ENCODE data around the gene DCST2.

Gene DCST2

DNA sequence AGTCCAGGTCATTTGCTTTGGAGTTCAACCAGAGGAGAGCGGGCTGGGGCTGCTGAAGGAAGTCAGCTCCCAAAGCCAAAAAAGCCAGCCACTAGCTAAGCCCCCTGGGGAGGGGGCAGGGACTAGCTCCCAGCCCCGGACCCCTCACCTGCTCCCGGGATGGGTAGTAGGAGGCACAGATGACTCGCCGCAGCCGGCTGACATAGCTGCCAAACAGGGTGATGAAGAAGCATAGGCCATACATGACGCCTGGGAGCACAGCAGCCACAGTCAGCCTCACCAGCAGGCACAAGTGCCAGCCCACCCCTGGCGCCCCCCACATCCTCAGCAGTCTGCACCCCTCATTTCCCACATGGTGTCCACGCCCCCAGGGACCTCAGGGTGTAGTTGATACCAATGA is 7.4 kb downstream of the DCST2 start:
- no peak for DNase-seq (ENCODE audit: low read depth)
- H3K4me3 ChIP-seq (ENCODE audit: low read length): no peak overlapping the region
- TF ChIP-seq, protein P1, sequence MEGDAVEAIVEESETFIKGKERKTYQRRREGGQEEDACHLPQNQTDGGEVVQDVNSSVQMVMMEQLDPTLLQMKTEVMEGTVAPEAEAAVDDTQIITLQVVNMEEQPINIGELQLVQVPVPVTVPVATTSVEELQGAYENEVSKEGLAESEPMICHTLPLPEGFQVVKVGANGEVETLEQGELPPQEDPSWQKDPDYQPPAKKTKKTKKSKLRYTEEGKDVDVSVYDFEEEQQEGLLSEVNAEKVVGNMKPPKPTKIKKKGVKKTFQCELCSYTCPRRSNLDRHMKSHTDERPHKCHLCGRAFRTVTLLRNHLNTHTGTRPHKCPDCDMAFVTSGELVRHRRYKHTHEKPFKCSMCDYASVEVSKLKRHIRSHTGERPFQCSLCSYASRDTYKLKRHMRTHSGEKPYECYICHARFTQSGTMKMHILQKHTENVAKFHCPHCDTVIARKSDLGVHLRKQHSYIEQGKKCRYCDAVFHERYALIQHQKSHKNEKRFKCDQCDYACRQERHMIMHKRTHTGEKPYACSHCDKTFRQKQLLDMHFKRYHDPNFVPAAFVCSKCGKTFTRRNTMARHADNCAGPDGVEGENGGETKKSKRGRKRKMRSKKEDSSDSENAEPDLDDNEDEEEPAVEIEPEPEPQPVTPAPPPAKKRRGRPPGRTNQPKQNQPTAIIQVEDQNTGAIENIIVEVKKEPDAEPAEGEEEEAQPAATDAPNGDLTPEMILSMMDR (conservative IDR thresholded peaks at IDR 0.05; ENCODE audit: low read depth, low read length): no peak

- TF ChIP-seq, protein P1 (conservative IDR thresholded peaks at IDR 0.05; ENCODE audit: low read depth, low read length): no peak
- no peak for DNase-seq (ENCODE audit: low read depth)
- no peak overlapping the region for H3K4me3 ChIP-seq (ENCODE audit: low read length)
Measured at GRCh38 chr1:155024315-155024714, 9.3 kb downstream of the DCST2 start.

- no peak overlapping the region for H3K4me3 ChIP-seq (ENCODE audit: low read length)
- TF ChIP-seq, protein P1 (conservative IDR thresholded peaks at IDR 0.05; ENCODE audit: low read depth, low read length): no peak
- no peak for DNase-seq (ENCODE audit: low read depth)
Measured at GRCh38 chr1:155023627-155024026, 10.0 kb downstream of the DCST2 start.

DNA sequence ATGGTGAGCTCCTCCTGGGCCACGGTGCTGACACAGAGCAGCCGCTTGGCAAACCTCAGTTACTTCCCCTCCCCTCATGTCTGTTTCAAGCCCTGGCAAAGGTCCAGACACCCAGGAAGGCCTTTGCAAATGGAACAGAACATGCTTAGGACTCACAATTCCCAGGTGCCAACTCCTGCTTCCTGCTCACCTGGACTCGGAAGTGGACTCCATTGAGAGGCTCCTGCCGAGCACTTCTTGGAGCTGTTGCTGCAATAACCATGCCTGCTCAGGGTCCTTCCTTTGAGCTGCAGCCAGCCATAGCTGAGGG is 10.7 kb downstream of the DCST2 start:
- TF ChIP-seq, protein P1 (conservative IDR thresholded peaks at IDR 0.05; ENCODE audit: low read depth, low read length): no peak
- no peak for DNase-seq (ENCODE audit: low read depth)
- no peak overlapping the region for H3K4me3 ChIP-seq (ENCODE audit: low read length)

DNA sequence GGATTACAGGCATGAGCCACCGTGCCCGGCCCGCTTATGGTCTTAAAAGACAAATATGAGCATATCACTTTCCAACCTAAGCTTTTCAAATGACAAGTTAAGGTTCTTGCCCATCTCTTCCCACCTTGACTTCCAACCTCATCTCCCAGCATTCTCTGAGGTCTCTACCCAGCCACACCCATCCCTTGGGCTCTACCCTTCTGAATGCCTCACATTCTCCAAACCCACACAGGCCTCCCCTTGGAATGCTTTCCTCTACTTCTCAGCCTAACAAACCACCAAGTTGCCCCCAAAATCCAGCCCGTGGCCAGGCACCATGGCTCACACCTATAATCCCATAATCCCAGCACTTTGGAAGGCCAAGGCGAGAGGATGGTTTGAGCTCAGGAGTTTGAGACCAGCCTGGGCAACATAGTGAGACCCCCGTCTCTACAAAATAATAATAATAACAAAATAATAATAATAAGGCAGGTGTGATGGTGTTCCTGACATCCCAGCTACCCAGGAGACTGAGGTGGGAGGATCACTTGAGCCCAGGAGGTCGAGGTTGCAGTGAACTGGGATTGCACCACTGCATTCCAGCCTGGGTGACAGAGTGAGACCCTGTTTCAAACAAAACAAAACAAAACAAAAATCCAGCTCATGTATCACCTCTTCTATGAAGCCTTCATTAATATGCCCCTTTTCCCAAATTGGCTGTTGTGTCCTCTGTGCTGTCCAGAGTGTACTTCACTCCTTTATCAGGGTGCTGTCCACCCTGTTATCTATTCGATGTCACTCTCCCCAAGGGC is 11.2 kb downstream of the DCST2 start:
- no peak for DNase-seq (ENCODE audit: low read depth)
- TF ChIP-seq, protein P1 (conservative IDR thresholded peaks at IDR 0.05; ENCODE audit: low read depth, low read length): no peak

GRCh38 chr1:155019377-155020245 is 14.0 kb downstream of the DCST2 start:
- TF ChIP-seq, protein P1 (conservative IDR thresholded peaks at IDR 0.05; ENCODE audit: low read depth, low read length): no peak
- no peak overlapping the region for H3K4me3 ChIP-seq (ENCODE audit: low read length)
- DNase-seq (ENCODE audit: low read depth): no peak

More for the DNA sequence above, 11.2 kb downstream of the DCST2 start:
- H3K4me3 ChIP-seq (ENCODE audit: low read length): no peak overlapping the region

All from retinal pigment epithelial cell (primary cell).